HG03159 (cell line): ENCODE measurements around the gene CTRL.
"Not testable (repeated sequence)": the region's sequence is repeated elsewhere in the genome, so short reads cannot be mapped to it uniquely, and the experiment has no call there.

Experiments
- ATAC-seq: cut with Tn5 transposase; IDR thresholded peaks from one replicate; pipeline ENCODE4 v1.9.1; 2021; ENCODE audit warnings: mild to moderate bottlenecking, moderate library complexity; ENCODE audit not compliant: unreplicated experiment

CTRL gene

DNA sequence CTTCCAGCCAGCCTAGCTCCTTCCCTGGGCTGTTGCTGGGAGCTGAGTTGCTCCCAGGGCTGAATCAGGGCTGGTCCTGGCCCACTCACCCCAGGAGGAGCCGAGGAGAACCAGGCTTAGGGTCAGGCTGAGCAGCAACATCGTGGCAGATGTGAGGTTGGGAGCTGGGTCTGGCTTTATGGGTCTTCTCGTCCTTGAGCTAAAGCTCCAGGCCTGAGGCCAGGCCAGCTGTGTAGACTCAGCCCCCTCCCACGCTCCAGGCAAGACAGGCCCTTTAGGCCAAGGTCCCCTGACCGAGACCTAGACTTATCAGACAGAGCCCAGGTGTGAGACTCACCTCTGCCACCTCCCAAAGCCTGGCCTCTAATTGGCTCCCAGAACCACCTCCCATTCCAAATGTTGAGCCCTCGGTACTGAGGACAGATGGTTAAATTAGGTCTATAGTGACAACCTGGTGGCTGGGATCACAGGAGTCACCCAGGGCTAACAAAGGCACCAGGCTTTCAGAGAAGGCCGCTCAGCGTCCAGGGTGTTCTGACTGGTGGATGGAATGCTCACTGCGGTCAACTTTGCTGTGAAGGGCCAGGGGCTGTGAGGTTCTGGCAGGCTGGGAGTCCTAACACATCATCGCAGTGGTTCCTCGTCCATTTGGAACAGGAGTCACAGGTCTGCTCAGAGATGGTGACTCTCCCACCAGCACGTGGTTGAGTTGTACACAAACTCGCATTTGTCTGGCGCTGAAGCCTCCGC, at the start of gene CTRL:
TSS of gene CTRL (minus strand) at position 151 of the 750 bp plus-strand sequence. CDS start at position 141, 10 bp downstream.
- no peak for ATAC-seq

GRCh38 chr16:67979955-67980678, 48.5 kb upstream of the CTRL start, which contains the start of gene DPEP3:
TSS of gene DPEP3 (minus strand) at chr16:67980499. CDS start at chr16:67980380, 119 bp downstream.
- no peak for ATAC-seq

DNA sequence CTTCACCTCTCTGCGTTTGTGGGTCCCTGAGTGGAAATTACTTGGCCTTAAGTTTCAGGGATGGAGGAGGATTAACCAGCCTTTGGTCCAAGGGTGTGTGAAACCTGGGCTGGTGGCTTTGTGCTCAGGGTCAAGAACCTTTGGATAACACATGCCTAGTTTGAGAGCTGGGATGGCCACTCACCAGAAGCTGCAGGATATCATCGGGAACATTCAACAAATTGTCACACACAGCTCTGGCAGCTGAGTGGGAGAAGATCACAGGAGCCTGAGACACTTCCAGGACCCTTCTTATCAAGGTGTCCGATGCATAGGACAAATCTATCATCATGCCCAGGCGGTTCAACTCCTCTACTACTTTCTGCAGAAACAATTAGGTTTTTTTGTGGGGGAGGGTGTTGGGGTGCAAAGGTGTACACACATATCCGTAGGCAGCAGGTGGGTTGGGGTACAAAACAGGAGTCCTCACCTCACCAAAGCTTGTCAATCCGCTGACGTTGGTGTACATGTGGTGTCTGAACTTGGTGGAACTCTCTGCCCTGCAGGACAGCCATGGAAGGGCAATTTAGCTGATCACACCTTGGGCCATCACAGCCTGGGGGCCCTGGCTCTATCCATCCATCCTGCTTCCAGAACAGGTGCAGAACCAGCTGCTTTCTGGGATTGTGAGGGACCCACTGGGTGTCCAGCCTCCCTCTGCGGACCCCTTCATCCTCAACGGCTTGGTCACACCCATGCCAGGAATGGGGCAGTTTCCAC, 46.0 kb upstream of the CTRL start:
- no peak for ATAC-seq

GRCh38 chr16:67977005-67977404, 45.3 kb upstream of the CTRL start:
- no peak for ATAC-seq

- ATAC-seq, result no peak
Measured at GRCh38 chr16:67976205-67976604, 44.5 kb upstream of the CTRL start.

GRCh38 chr16:67975321-67976105, 43.9 kb upstream of the CTRL start:
- ATAC-seq, result no peak

- ATAC-seq, result not testable (repeated sequence)
Measured at GRCh38 chr16:67972285-67972684, 40.6 kb upstream of the CTRL start.

GRCh38 chr16:67971111-67971510, 39.4 kb upstream of the CTRL start:
- ATAC-seq, result no peak

- ATAC-seq, result no peak
Measured at GRCh38 chr16:67969254-67970039, 37.8 kb upstream of the CTRL start.

- peak; percentile 71 for ATAC-seq
Measured at GRCh38 chr16:67968400-67969253, 37.0 kb upstream of the CTRL start, which contains the start of gene SLC12A4. TSS of gene SLC12A4 (minus strand) at chr16:67968637. CDS start at chr16:67968553, 84 bp downstream.

- peak; percentile 11 for ATAC-seq
Measured at GRCh38 chr16:67967958-67968399, 36.3 kb upstream of the CTRL start.

DNA sequence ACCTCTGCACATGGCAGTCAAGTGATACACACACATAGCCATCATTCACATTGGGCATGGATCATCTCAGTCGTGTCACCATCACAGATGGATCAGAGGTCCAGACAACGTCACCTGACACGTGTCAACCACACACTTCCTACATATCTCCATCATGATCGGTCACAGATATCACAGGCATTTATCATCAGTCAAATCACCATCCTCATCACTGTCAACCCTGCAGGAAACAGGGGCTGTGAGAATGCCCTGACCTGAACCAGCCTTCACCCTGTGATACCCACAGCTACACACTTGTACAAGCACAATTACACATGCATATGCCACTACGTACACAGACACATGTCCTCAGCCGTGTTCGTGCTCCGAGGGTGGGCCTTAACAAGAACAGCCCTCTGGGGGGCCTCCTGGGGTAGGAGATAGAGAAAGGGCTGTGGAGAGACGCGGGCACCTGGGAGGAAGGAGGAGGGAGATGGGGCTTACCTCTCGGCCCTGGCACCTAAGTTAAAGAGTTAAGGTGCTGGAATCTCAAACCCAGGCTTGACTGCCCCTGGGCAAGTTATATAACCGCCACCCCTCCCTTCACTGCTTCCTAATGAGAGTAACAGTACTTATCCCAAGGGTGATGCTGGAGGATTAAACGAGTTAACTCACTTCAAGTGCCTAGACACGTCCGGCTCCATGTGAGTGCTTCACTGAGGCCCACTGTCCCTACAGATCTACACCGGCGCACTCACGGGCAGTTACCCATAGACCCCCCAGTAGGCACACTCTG, 35.7 kb upstream of the CTRL start:
- no peak for ATAC-seq

GRCh38 chr16:67966549-67967182, 35.0 kb upstream of the CTRL start:
- no peak for ATAC-seq

DNA sequence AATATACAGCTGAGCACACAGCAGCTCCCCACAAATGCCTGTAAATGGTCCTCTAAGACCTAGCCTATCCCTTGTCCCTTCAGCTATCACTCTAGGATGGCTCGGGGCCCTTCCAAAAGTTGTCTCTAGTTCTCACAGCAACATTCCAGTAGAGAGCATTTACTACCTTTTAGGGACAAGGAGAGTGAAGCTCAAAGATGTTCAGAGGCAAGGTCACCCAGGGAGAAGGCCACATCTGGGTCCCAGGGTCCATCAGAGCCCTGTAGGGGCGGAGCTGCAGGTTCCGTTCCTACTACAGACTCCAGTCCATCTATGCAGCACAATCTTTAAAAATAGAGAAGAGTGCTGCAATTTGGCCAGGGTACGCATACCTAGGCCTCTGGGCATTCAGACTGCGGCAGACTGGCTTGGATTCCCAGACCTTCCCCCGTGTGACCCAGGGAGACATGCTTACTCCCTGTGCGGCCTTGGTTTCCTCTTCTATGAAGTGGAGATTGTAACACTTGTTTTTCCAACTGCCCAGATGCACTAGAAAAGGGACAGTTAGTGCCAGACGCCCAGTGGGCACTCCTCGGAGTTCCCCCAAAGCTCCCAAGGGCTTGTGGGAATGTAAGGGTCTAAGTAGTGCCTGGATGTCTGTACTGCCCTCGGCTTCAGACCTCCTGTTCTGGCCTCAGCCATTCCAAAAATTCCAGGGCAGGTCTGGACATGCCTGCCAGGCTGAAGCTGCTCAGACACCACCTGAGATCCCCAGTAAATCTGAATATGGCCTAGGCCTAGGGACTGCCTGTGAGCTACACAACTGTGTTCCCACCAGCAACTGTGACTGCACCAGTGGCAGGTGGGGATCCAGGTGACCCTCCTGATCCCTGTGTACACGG, 34.2 kb upstream of the CTRL start:
- ATAC-seq, result no peak

DNA sequence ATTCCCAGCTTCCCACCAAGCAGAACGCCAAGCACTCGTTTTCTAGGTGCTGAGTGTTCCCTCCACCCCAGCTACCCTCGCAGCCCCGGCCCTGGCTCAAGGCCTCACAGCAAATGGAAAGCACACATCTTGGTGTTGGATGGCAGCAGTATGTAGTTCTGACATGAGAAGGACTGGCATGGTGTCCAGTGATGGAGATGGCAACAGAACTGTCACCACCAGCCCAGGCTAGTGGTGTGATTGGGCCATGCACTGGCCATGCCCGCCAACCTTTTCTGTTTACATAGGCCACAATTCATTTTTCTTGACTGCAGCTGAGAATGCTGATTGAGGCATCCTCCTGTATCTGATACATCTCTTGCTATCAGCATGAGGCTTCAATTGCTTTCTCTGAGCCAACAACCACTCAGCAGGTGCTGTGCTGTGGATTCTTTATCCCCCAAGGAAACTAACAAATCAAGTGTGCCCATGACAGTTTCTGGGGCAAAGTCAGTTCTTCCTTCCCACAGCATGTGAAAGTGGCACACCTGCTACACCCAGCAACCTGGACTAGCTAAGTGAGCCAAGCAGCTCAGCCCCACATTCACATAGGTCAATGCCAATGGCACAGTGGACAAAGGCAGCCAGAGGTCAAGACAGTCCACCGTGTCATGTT, 32.9 kb upstream of the CTRL start:
- no peak for ATAC-seq
